Hepatocyte (in vitro differentiated cells): Measurements from ENCODE around the gene SLC39A11. TPM values are rescaled to one million over a fixed set of nuclear protein-coding genes. Genes with fewer than 3 reads are reported as not detected.

ENCODE experiments used
- DNase-seq: peaks from one replicate; pipeline ENCODE4 v3.0.0-alpha.2; 2016; ENCODE audit warnings: low spot score
- H2AFZ ChIP-seq: fragments of 200-600 bp; sonication (generic); 2 replicates; pipeline ENCODE4 v1.6.0; 2016; ENCODE audit warnings: antibody characterized with exemption, mild to moderate bottlenecking
- H3K27ac ChIP-seq: fragments of 200-600 bp; sonication (generic); 2 replicates; pipeline ENCODE4 v1.5.1; 2016; ENCODE audit warnings: mild to moderate bottlenecking
- H3K27me3 ChIP-seq: fragments of 200-600 bp; sonication (generic); 2 replicates; pipeline ENCODE4 v1.6.1; 2016
- H3K36me3 ChIP-seq: fragments of 200-600 bp; sonication (generic); replicated peaks from 2 replicates; pipeline ENCODE4 v1.5.1; 2016; ENCODE audit warnings: low read depth; ENCODE audit not compliant: insufficient read depth
- H3K4me1 ChIP-seq: fragments of 200-600 bp; sonication (generic); 2 replicates; pipeline ENCODE4 v1.5.1; 2016; ENCODE audit warnings: mild to moderate bottlenecking, moderate library complexity; ENCODE audit not compliant: insufficient read depth
- H3K4me2 ChIP-seq: fragments of 200-600 bp; sonication (generic); 2 replicates; pipeline ENCODE4 v1.6.0; 2016
- H3K4me3 ChIP-seq: fragments of 200-600 bp; sonication (generic); 2 replicates; pipeline ENCODE4 v1.5.1; 2016; ENCODE audit warnings: mild to moderate bottlenecking
- H3K79me2 ChIP-seq: fragments of 200-600 bp; sonication (generic); 2 replicates; pipeline ENCODE4 v1.6.0; 2017; ENCODE audit warnings: mild to moderate bottlenecking
- H3K9me2 ChIP-seq: fragments of 200-600 bp; sonication (generic); replicated peaks from 2 replicates; pipeline ENCODE4 v1.6.0; 2017; ENCODE audit warnings: mild to moderate bottlenecking; ENCODE audit not compliant: insufficient read depth
- H3K9me3 ChIP-seq: fragments of 200-600 bp; sonication (generic); 2 replicates; pipeline ENCODE4 v1.5.1; 2016; ENCODE audit warnings: low read depth, mild to moderate bottlenecking
- H4K20me1 ChIP-seq: fragments of 200-600 bp; sonication (generic); 2 replicates; pipeline ENCODE4 v1.6.0; 2016; ENCODE audit warnings: mild to moderate bottlenecking; ENCODE audit not compliant: insufficient read depth, poor library complexity, severe bottlenecking
- EZH2 ChIP-seq: fragments of 200-600 bp; sonication (generic); IDR thresholded peaks from 2 replicates; pipeline ENCODE4 v1.6.1; 2016; ENCODE audit warnings: antibody characterized with exemption, mild to moderate bottlenecking, borderline replicate concordance
- EZH2phosphoT487 ChIP-seq: fragments of 200-600 bp; sonication (generic); IDR thresholded peaks from one replicate; pipeline ENCODE4 v1.6.1; 2018; ENCODE audit warnings: antibody characterized with exemption, mild to moderate bottlenecking, low read depth, moderate library complexity; ENCODE audit not compliant: unreplicated experiment, severe bottlenecking
- WGBS: methylation state at CpG from one replicate; pipeline ENCODE4 v1.1.6; 2016; ENCODE audit warnings: low lambda C conversion rate; ENCODE audit errors: missing lambda C conversion rate; 5-methylcytosine and 5-hydroxymethylcytosine counted together
- polyA plus RNA-seq: library from polyadenylated mRNA; unstranded; fragments of >200 nt; fragmentation: Nextera tagmentation; extraction: Ambion mirVana; gene quantifications from 2 replicates; pipeline ENCODE4 v1.2.1, GENCODE V29; 2016
- small RNA-seq: library from RNA; depleted of rRNA; stranded (forward); fragments of <200 nt; gene quantifications from one replicate; pipeline ENCODE3, GENCODE V24; 2014
- total RNA-seq: library from RNA; depleted of rRNA; stranded (reverse); fragments of >200 nt; gene quantifications from 2 replicates; pipeline ENCODE4 v1.2.3, GENCODE V29; 2014
- TF ChIP-seq, protein P1 (sequence below): fragments of 200-600 bp; sonication (generic); IDR thresholded peaks from 2 replicates; pipeline ENCODE4 v1.5.1; 2016; ENCODE audit warnings: antibody characterized with exemption, mild to moderate bottlenecking; ENCODE audit not compliant: poor library complexity

SLC39A11 gene
- total and polyA plus RNA-seq, 2 experiments from 2014 or later: 37.7 to 39.1 TPM

DNA sequence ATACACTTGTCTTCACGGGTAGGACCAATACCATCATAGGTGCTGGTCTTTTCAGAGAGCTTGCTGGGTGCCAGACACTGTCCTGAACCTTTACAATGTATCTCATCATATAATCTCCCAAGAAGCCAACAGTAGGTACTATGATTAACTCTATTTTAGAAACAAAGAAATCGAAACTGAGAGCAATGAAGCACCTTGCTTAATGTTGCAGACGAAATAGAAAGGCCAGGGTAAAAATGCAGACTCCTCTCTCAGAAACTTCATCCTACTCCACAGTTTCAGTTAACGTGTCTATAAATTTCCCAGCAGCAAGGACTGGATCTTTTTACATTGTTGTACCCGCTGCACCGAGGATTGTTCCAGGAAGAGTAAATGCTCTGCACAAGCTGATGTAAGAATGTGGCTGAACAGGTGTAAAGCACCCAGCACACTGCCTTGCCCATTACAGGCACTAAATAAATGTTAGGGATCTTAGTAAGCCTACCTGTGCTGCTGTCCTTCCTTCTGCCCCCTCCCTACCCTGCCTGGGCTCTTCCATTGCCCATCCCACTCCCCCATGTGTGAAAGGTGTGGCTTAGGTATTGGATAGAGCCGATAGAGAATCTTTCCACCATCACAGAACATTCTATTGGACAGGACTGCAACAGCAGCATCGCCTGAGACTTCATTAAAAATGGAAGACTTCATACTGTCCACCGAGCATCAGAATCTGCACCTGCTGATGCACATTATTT is 495.0 kb downstream of the SLC39A11 start:
- H3K79me2 ChIP-seq: no peaks in the 10 kb centered on the region
- H3K9me3 ChIP-seq: no peaks in the 10 kb centered on the region
- no peak for DNase-seq
- no peaks in the 10 kb centered on the region for H3K4me1 ChIP-seq
- no peak overlapping the region for H3K27ac ChIP-seq
- no peak overlapping the region for H3K4me2 ChIP-seq
- H3K27me3 ChIP-seq: no peaks in the 10 kb centered on the region
- 78% methylated on average over 9 of the region's 9 CpGs for WGBS
- no peak overlapping the region for H2AFZ ChIP-seq
- no peak overlapping the region for H3K4me3 ChIP-seq
- H4K20me1 ChIP-seq: no peaks in the 10 kb centered on the region
- no peaks in the 10 kb centered on the region for H3K36me3 ChIP-seq
- no peak for TF ChIP-seq EZH2phosphoT487
- TF ChIP-seq, protein P1, sequence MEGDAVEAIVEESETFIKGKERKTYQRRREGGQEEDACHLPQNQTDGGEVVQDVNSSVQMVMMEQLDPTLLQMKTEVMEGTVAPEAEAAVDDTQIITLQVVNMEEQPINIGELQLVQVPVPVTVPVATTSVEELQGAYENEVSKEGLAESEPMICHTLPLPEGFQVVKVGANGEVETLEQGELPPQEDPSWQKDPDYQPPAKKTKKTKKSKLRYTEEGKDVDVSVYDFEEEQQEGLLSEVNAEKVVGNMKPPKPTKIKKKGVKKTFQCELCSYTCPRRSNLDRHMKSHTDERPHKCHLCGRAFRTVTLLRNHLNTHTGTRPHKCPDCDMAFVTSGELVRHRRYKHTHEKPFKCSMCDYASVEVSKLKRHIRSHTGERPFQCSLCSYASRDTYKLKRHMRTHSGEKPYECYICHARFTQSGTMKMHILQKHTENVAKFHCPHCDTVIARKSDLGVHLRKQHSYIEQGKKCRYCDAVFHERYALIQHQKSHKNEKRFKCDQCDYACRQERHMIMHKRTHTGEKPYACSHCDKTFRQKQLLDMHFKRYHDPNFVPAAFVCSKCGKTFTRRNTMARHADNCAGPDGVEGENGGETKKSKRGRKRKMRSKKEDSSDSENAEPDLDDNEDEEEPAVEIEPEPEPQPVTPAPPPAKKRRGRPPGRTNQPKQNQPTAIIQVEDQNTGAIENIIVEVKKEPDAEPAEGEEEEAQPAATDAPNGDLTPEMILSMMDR: no peak
- TF ChIP-seq EZH2: no peak
- no peaks in the 10 kb centered on the region for H3K9me2 ChIP-seq

Small RNAs within 50 kb of the gene (small RNA-seq; reads per million reads assigned to genes)
- gene RF00422: not detected

Other genes with a start within 250 kb of the SLC39A11 start
- 0.10 and 0.48 TPM in 2 replicates for gene SSTR2, start 72.3 kb upstream of the SLC39A11 start, total RNA-seq
- 0.15 and 0.28 TPM in 2 replicates for gene SSTR2, start 72.3 kb upstream of the SLC39A11 start, polyA plus RNA-seq
- gene COG1, start 100.4 kb upstream of the SLC39A11 start, total RNA-seq: 19.6 and 22.0 TPM in 2 replicates
- gene COG1, start 100.4 kb upstream of the SLC39A11 start, polyA plus RNA-seq: 24.9 and 26.8 TPM in 2 replicates
- not detected in 2 replicates for gene CPSF4L, start 169.2 kb upstream of the SLC39A11 start, total RNA-seq
- gene CPSF4L, start 169.2 kb upstream of the SLC39A11 start, polyA plus RNA-seq: 0.34 TPM in 1 of 2 replicates, not detected in the other
- 61.2 and 62.4 TPM in 2 replicates for gene CDC42EP4, start 219.3 kb upstream of the SLC39A11 start, total RNA-seq
- gene CDC42EP4, start 219.3 kb upstream of the SLC39A11 start, polyA plus RNA-seq: 74.5 and 82.7 TPM in 2 replicates